ENCODE measurements around the gene ADIPOR1. TPM values are rescaled to one million over a fixed set of nuclear protein-coding genes. Genes with fewer than 3 reads are reported as not detected.

ADIPOR1 gene
- total and polyA plus RNA-seq, 7 experiments from 2014 or later, result 51.9 to 93.8 (median 69.6) TPM

DNA sequence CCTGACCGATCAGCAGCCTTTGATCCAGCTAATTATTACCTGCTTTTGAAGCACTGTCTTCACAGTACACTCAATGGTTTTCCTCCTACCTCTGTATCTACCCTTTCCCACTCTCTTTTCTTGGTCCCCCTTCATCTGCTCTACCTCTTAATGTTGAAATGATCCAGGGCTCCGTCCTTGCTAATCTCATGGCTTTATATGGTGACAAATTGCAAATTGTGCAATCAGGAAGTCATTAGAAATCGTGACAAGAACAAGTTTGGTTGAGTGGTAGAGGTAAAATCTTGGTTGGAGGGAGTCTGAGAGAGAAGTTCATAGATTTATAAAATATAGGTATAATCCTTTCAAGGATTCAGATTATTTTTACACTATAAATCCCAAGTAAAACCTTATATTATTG, 18.5 kb upstream of the ADIPOR1 start:
- peaks cover 0 to 7% (median 0%) of the 10 kb centered on the region in 7 donors for H3K4me1 Mint-ChIP-seq
- ATAC-seq, result peak; percentile 27
- CTCF ChIA-PET, result no interaction called here

DNA sequence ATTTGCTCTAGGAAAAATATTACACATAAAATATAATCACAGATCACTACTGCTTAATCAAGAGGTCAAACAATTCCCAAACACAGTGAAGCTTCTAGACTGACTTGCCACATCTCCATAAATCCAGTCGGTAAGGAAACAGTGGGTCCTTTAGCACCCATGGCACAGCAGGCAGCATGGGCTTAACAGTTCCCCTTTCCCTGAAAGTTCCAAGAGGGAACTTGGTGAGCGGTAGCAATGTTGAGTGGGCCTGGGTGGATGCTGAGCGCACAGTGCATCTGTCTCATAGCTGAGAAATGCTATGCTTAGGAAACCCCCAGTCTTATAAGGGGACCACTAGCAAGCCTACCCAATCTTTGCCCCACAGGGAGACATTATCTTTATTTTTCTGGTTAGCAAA, 16.7 kb upstream of the ADIPOR1 start:
- DNase-seq (no peak), ATAC-seq (no peak)
- no peaks in the 10 kb centered on the region for H3K9me3 Mint-ChIP-seq
- no peak overlapping the region for H3K27ac Mint-ChIP-seq
- Histone ChIP-seq H3K4me1 (ENCODE audit: control insufficient read depth in 2 of 2, insufficient read depth in 2 of 2, low read length in 2 of 2) (no peaks in the 10 kb centered on the region), H3K27ac (ENCODE audit: low read depth, low read length) (no peak overlapping the region), H3K9me3 (ENCODE audit: control insufficient read depth in 2 of 3, low read length in 3 of 3) (no peaks in the 10 kb centered on the region), H3K4me3 (ENCODE audit: low read length) (no peak overlapping the region), H3K27me3 (ENCODE audit: control insufficient read depth in 2 of 2, insufficient read depth in 2 of 2, low read length in 2 of 2) (peaks cover 0 to 5% of the 10 kb centered on the region in 2 donors), H3K36me3 (ENCODE audit: control insufficient read depth in 2 of 3, insufficient read depth in 3 of 3, low read length in 3 of 3) (no peaks in the 10 kb centered on the region)
- POLR2A ChIA-PET, result no interaction called here
- CTCF ChIA-PET, result no interaction called here
- no peaks in the 10 kb centered on the region for H3K36me3 Mint-ChIP-seq
- peaks cover 0 to 6% (median 0%) of the 10 kb centered on the region in 7 donors for H3K4me1 Mint-ChIP-seq
- intact Hi-C loops (cut with micrococcal nuclease), result no loop called here
- H3K27me3 Mint-ChIP-seq, result peaks cover 21 to 54% (median 22%) of the 10 kb centered on the region in 5 donors
- no peak overlapping the region for H3K4me3 Mint-ChIP-seq

More for the DNA sequence above, 18.5 kb upstream of the ADIPOR1 start:
- H3K4me3 ChIP-seq (ENCODE audit: low read length), result no peak overlapping the region
- Mint-ChIP-seq H3K27ac (no peak overlapping the region), H3K9me3 (no peaks in the 10 kb centered on the region), H3K4me3 (no peak overlapping the region), H3K27me3 (peaks cover 25 to 61% (median 28%) of the 10 kb centered on the region in 5 donors), H3K36me3 (no peaks in the 10 kb centered on the region)
- H3K4me1 ChIP-seq (ENCODE audit: control insufficient read depth in 2 of 2, insufficient read depth in 2 of 2, low read length in 2 of 2), result no peaks in the 10 kb centered on the region
- H3K27ac ChIP-seq (ENCODE audit: low read depth, low read length), result no peak overlapping the region
- POLR2A ChIA-PET, result interaction anchor here (0.6 kb wide), 1 partner anchor 298 kb away, joined by 5 read pairs; no protein-coding TSS in a partner anchor
- H3K27me3 ChIP-seq (ENCODE audit: control insufficient read depth in 2 of 2, insufficient read depth in 2 of 2, low read length in 2 of 2), result peaks cover 0 to 5% of the 10 kb centered on the region in 2 donors
- no peaks in the 10 kb centered on the region for H3K36me3 ChIP-seq (ENCODE audit: control insufficient read depth in 2 of 3, insufficient read depth in 3 of 3, low read length in 3 of 3)
- intact Hi-C loops (cut with micrococcal nuclease), result no loop called here
- no peak for DNase-seq
- no peaks in the 10 kb centered on the region for H3K9me3 ChIP-seq (ENCODE audit: control insufficient read depth in 2 of 3, low read length in 3 of 3)

DNA sequence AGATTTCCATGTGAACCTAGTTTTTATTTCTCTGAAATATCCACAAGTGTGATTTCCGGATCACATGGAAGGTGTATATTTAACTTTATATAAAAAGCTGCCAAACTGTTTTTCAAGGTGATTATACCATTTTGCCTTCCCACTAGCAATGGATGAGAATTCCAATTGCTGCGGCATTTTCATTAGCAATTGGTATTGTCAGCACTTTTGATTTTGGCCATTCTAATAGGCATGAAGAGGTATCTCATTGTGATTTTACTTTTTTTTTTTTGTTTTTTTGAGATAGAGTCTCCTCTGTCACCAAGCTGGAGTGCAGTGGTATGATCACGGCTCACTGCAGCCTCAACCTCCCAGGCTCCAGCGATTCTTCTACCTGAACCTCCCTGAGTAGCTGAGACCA, 13.9 kb upstream of the ADIPOR1 start:
- Mint-ChIP-seq H3K4me1 (peaks cover 15 to 18% (median 17%) of the 10 kb centered on the region in 7 donors), H3K4me3 (no peak overlapping the region), H3K27ac (no peak overlapping the region), H3K27me3 (peaks cover under 1 to 33% (median 4%) of the 10 kb centered on the region in 5 donors), H3K36me3 (no peaks in the 10 kb centered on the region), H3K9me3 (no peaks in the 10 kb centered on the region)
- ChIA-PET CTCF (no interaction called here), POLR2A (interaction anchor here (1.3 kb wide), 1 partner anchor 17 kb away, joined by 3 read pairs; no protein-coding TSS in a partner anchor)
- Histone ChIP-seq H3K4me3 (ENCODE audit: low read length) (no peak overlapping the region), H3K4me1 (ENCODE audit: control insufficient read depth in 2 of 2, insufficient read depth in 2 of 2, low read length in 2 of 2) (peaks cover 10 to 20% of the 10 kb centered on the region in 2 donors), H3K27me3 (ENCODE audit: control insufficient read depth in 2 of 2, insufficient read depth in 2 of 2, low read length in 2 of 2) (no peaks in the 10 kb centered on the region), H3K36me3 (ENCODE audit: control insufficient read depth in 2 of 3, insufficient read depth in 3 of 3, low read length in 3 of 3) (no peaks in the 10 kb centered on the region), H3K27ac (ENCODE audit: low read depth, low read length) (no peak overlapping the region), H3K9me3 (ENCODE audit: control insufficient read depth in 2 of 3, low read length in 3 of 3) (no peaks in the 10 kb centered on the region)
- DNase-seq, result no peak
- intact Hi-C loops (cut with micrococcal nuclease), result no loop called here
- ATAC-seq, result no peak

DNA sequence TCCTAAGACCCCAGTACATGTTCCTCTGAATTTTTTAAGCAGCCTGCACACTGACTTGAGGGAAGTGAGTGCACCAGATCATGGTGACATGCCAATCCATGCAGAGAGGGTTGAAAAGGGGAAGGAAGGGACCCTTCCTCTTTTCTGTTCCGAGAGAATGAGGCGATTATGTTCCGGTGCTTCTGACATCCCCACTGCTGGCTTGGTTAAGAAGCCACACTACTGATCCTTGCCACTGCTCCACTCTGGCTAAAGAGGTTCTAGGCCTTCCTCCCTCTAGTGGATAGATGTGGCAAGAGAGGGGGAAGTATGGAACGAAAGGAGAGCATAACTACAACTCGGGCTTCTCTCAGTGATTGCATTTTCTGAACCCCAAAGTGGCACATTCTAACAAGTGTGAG, 10.8 kb upstream of the ADIPOR1 start:
- Histone ChIP-seq H3K4me3 (ENCODE audit: low read length) (no peak overlapping the region), H3K27me3 (ENCODE audit: control insufficient read depth in 2 of 2, insufficient read depth in 2 of 2, low read length in 2 of 2) (no peaks in the 10 kb centered on the region), H3K36me3 (ENCODE audit: control insufficient read depth in 2 of 3, insufficient read depth in 3 of 3, low read length in 3 of 3) (peaks cover 0 to 13% (median 0%) of the 10 kb centered on the region in 3 experiments), H3K9me3 (ENCODE audit: control insufficient read depth in 2 of 3, low read length in 3 of 3) (no peaks in the 10 kb centered on the region), H3K4me1 (ENCODE audit: control insufficient read depth in 2 of 2, insufficient read depth in 2 of 2, low read length in 2 of 2) (peaks cover 14 to 20% of the 10 kb centered on the region in 2 donors), H3K27ac (ENCODE audit: low read depth, low read length) (peak overlapping the region; percentile 83)
- Mint-ChIP-seq H3K27me3 (peaks cover 0 to 15% (median 0%) of the 10 kb centered on the region in 5 donors), H3K9me3 (no peaks in the 10 kb centered on the region), H3K27ac (peak overlapping the region in 8 of 9 donors; percentile 80 to 96 (median 94)), H3K36me3 (peaks cover 0 to 7% (median 0%) of the 10 kb centered on the region in 5 donors), H3K4me1 (peaks cover 15 to 34% (median 27%) of the 10 kb centered on the region in 7 donors), H3K4me3 (peak overlapping the region in 9 of 10 donors; percentile 40 to 98 (median 94))
- ChIA-PET POLR2A (interaction anchor here (1.0 to 1.7 kb wide), 5 partner anchors 12 to 79 kb away, joined by 3 to 9 read pairs (median 4); partner anchors contain the start of gene TMEM183A), CTCF (no interaction called here)
- ATAC-seq (peak; percentile 73), DNase-seq (peak in 7 of 9 donors; percentile 24 to 64 (median 47))
- intact Hi-C loops (cut with micrococcal nuclease), result loop anchor here (2.0 to 5.0 kb wide), 3 partner anchors 58 to 807 kb away; partner anchors contain the start of genes PPFIA4 (in 2 of the 2) and PTPN7 (in 1 of the 2)

DNA sequence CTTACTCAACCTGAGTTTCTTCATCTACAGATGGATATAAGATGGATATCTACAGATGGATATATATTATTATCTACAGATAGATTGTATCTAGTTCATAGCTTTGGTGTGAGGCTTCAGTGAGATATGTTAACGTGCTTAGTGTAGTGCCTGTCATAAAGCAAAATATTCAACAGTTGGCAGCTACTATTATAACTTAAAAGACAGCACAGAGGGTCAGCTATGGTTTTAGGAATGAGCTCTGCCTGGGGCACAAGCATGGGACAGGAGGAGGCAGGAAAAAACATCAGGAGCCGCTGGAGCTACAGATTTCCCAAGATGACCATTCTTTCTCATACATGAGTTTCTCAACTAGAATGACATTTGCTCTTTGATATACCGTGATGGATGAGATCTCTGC, 10.2 kb upstream of the ADIPOR1 start:
- Mint-ChIP-seq H3K9me3 (no peaks in the 10 kb centered on the region), H3K27ac (peak overlapping the region in 8 of 9 donors; percentile 80 to 96 (median 94)), H3K36me3 (peaks cover 0 to 11% (median 2%) of the 10 kb centered on the region in 5 donors), H3K27me3 (peaks cover 0 to 10% (median 0%) of the 10 kb centered on the region in 5 donors), H3K4me3 (peak overlapping the region; percentile 90 to 98 (median 94)), H3K4me1 (peaks cover 15 to 34% (median 27%) of the 10 kb centered on the region in 7 donors)
- no peak for ATAC-seq
- H3K27me3 ChIP-seq (ENCODE audit: control insufficient read depth in 2 of 2, insufficient read depth in 2 of 2, low read length in 2 of 2), result no peaks in the 10 kb centered on the region
- peak overlapping the region; percentile 83 for H3K27ac ChIP-seq (ENCODE audit: low read depth, low read length)
- intact Hi-C loops (cut with micrococcal nuclease), result loop anchor here (2.0 to 5.0 kb wide), 3 partner anchors 58 to 806 kb away; partner anchors contain the start of genes PPFIA4 (in 2 of the 2) and PTPN7 (in 1 of the 2)
- peak overlapping the region; percentile 67 for H3K4me3 ChIP-seq (ENCODE audit: low read length)
- CTCF ChIA-PET, result interaction anchor here (0.7 to 1.5 kb wide), 5 partner anchors 9 to 39 kb away, joined by 3 to 7 read pairs (median 6); partner anchors contain the start of gene TMEM183A
- POLR2A ChIA-PET, result interaction anchor here (0.5 to 1.7 kb wide), 13 partner anchors 10 to 1442 kb away, joined by 3 to 10 read pairs (median 4); partner anchors contain the start of genes ADIPOR1, KLHL12, RABIF and TMEM183A
- peaks cover 14 to 20% of the 10 kb centered on the region in 2 donors for H3K4me1 ChIP-seq (ENCODE audit: control insufficient read depth in 2 of 2, insufficient read depth in 2 of 2, low read length in 2 of 2)
- no peaks in the 10 kb centered on the region for H3K9me3 ChIP-seq (ENCODE audit: control insufficient read depth in 2 of 3, low read length in 3 of 3)
- peaks cover 0 to 19% (median 0%) of the 10 kb centered on the region in 3 experiments for H3K36me3 ChIP-seq (ENCODE audit: control insufficient read depth in 2 of 3, insufficient read depth in 3 of 3, low read length in 3 of 3)
- no peak for DNase-seq

DNA sequence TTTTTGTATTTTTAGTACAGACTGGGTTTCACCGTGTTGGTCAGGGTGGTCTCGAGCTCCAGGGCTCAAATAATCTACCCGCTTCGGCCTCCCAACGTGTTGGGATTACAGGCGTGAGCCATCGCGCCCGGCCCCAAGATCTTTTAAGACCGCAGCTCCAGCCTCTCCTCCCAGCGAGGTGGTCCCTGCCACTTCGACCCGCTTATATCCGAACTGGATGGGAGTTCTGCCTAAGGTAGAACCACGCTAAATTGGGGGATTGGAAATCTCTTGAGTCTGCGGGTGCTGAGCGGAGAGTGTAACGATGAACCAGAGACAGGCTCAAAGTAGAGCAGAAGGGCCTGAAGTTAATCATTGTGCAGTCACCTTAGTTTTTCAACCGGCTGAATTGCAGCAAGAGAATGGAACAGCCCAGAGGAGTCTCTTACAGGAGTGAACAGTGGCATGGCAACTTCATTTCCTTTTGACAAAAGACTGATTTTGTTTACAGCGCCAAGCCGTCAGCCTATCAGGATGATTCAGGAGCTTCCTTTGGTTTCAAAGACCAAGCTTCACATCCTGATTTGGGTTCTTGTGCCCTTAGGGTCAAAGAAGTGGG, 9.7 kb upstream of the ADIPOR1 start:
- CTCF ChIA-PET, result interaction anchor here (0.7 to 1.5 kb wide), 5 partner anchors 8 to 40 kb away, joined by 3 to 7 read pairs (median 6); partner anchors contain the start of gene TMEM183A
- Histone ChIP-seq H3K4me3 (ENCODE audit: low read length) (peak overlapping the region; percentile 67), H3K27me3 (ENCODE audit: control insufficient read depth in 2 of 2, insufficient read depth in 2 of 2, low read length in 2 of 2) (no peaks in the 10 kb centered on the region), H3K36me3 (ENCODE audit: control insufficient read depth in 2 of 3, insufficient read depth in 3 of 3, low read length in 3 of 3) (peaks cover 0 to 24% (median 4%) of the 10 kb centered on the region in 3 experiments), H3K27ac (ENCODE audit: low read depth, low read length) (peak overlapping the region; percentile 83), H3K4me1 (ENCODE audit: control insufficient read depth in 2 of 2, insufficient read depth in 2 of 2, low read length in 2 of 2) (peaks cover 14 to 20% of the 10 kb centered on the region in 2 donors), H3K9me3 (ENCODE audit: control insufficient read depth in 2 of 3, low read length in 3 of 3) (no peaks in the 10 kb centered on the region)
- H3K4me1 Mint-ChIP-seq, result peaks cover 15 to 34% (median 27%) of the 10 kb centered on the region in 7 donors
- POLR2A ChIA-PET, result interaction anchor here (0.5 to 1.7 kb wide), 14 partner anchors 9 to 1443 kb away, joined by 3 to 10 read pairs (median 4); partner anchors contain the start of genes ADIPOR1, KLHL12, RABIF and TMEM183A
- H3K36me3 Mint-ChIP-seq, result peaks cover 0 to 13% (median 2%) of the 10 kb centered on the region in 5 donors
- H3K27me3 Mint-ChIP-seq, result peaks cover 0 to 5% (median 0%) of the 10 kb centered on the region in 5 donors
- H3K4me3 Mint-ChIP-seq, result peak overlapping the region; percentile 90 to 98 (median 94)
- peak in 7 of 9 donors; percentile 19 to 51 (median 38) for DNase-seq
- H3K27ac Mint-ChIP-seq, result peak overlapping the region; percentile 80 to 96 (median 94)
- ATAC-seq, result no peak
- H3K9me3 Mint-ChIP-seq, result no peaks in the 10 kb centered on the region
- intact Hi-C loops (cut with micrococcal nuclease), result loop anchor here (1.0 to 5.0 kb wide), 12 partner anchors 9 to 1013 kb away; partner anchors contain the start of genes ADIPOR1 (in 2 of the 2), KLHL12 (in 2 of the 2), PPFIA4 (in 2 of the 2) and TMEM183A (in 2 of the 2)

Data from naive thymus-derived CD4-positive, alpha-beta T cell (primary cell).